ENCODE measurements around the gene EFCAB6. TPM values are rescaled to one million over a fixed set of nuclear protein-coding genes. Genes with fewer than 3 reads are reported as not detected.

Gene EFCAB6
- total and polyA plus RNA-seq, 2 of the 4 experiments (the other 2 are of a cell fraction) = 0.44 to 1.1 TPM

GRCh38 chr22:43566021-43566420 lies 246.1 kb downstream of the EFCAB6 start:
- Histone ChIP-seq H4K5ac (ENCODE audit: low read depth, low read length) (no peak overlapping the region), H3K9ac (ENCODE audit: low read depth, low read length) (no peak overlapping the region), H2BK120ac (ENCODE audit: low read depth, low read length) (no peak overlapping the region), H3K79me1 (ENCODE audit: low read depth in 1 of 2, low read length in 2 of 2) (no peaks in the 10 kb centered on the region), H2BK5ac (ENCODE audit: low read depth, low read length, poor library complexity, severe bottlenecking) (no peak overlapping the region), H3K4me1 (ENCODE audit: control insufficient read depth, insufficient read depth, low read length) (no peaks in the 10 kb centered on the region), H2AFZ (replicated peaks; ENCODE audit: low read length, poor library complexity) (no peak overlapping the region), H2BK15ac (ENCODE audit: low read depth, low read length) (no peak overlapping the region), H3K4ac (ENCODE audit: low read depth, low read length) (no peak overlapping the region), H3K18ac (ENCODE audit: low read depth, low read length) (no peak overlapping the region), H3K4me2 (ENCODE audit: low read depth, low read length) (no peak overlapping the region), H4K8ac (ENCODE audit: low read depth in 2 of 2, low read length in 2 of 2) (no peak overlapping the region), H3K9me1 (ENCODE audit: insufficient read depth, low read length) (no peaks in the 10 kb centered on the region), H3K27me3 (ENCODE audit: control insufficient read depth, insufficient read depth, low read length) (peaks cover 2% of the 10 kb centered on the region; the same call in 1 of the 2 replicates), H4K91ac (ENCODE audit: insufficient read depth, low read depth, low read length) (no peak overlapping the region), H3K9me3 (ENCODE audit: control insufficient read depth, insufficient read depth, low read length) (no peaks in the 10 kb centered on the region), H2AK5ac (ENCODE audit: low read depth, low read length) (no peak overlapping the region), H4K20me1 (ENCODE audit: insufficient read depth, low read length) (no peaks in the 10 kb centered on the region), H3K27ac (ENCODE audit: insufficient read depth, low read length) (no peak overlapping the region), H3K23ac (ENCODE audit: low read depth, low read length) (no peak overlapping the region), H3K14ac (replicated peaks; ENCODE audit: low read depth, low read length) (no peak overlapping the region), H3K36me3 (ENCODE audit: control insufficient read depth, insufficient read depth, low read length) (no peaks in the 10 kb centered on the region), H3K4me3 (ENCODE audit: insufficient read depth, low read depth, low read length) (no peak overlapping the region), H2BK20ac (ENCODE audit: low read depth, low read length) (no peak overlapping the region), H3K56ac (ENCODE audit: extremely low read depth, insufficient read depth, low read length) (no peak overlapping the region), H2AK9ac (replicated peaks; ENCODE audit: low read depth, low read length, poor library complexity) (no peak overlapping the region)
- dilution Hi-C loops (cut with HindIII; ENCODE audit: low sequenced_read_pairs, unreplicated experiment) (no loop called here), intact Hi-C loops (cut with micrococcal nuclease) (no loop called here), in situ Hi-C loops (cut with MboI; ENCODE audit: low sequenced_read_pairs) (no loop called here)
- CTCF ChIA-PET = no interaction called here
- no TSS peak for BruUV-seq (replicated peaks)
- POLR2A ChIA-PET (ENCODE audit: unreplicated experiment) = no interaction called here
- ATAC-seq (ENCODE audit: low read depth) (no peak), DNase-seq (no peak)
- TF ChIP-seq CEBPB (IDR thresholded peaks at IDR 0.05; ENCODE audit: low read depth, low read length) = no peak
- TF ChIP-seq POLR2A (IDR thresholded peaks at IDR 0.05; ENCODE audit: low read depth, low read length) = no peak
- TF ChIP-seq USF2 (IDR thresholded peaks at IDR 0.05; ENCODE audit: low read depth, low read length) = no peak
- WGBS, 2 experiments (ENCODE audit: extremely low coverage in 2 of 2, insufficient read length in 1 of 2) = 54% methylated on average over 8 of the region's 9 CpGs; no CpG with 5 or more reads in 1 of the 2 experiments
